Loucy (cell line): ENCODE results near the gene PDZD8.

Experiments
- H2AFZ ChIP-seq: fragments of 200-600 bp; sonication (generic); 2 replicates; pipeline ENCODE4 v1.6.0; 2016; ENCODE audit warnings: antibody characterized with exemption, mild to moderate bottlenecking, low read length, moderate library complexity
- H3F3A ChIP-seq: fragments of 200-600 bp; 2 replicates; pipeline ENCODE4 v1.6.0; 2016; ENCODE audit warnings: antibody characterized with exemption, low read depth, mild to moderate bottlenecking
- H3K27me3 ChIP-seq: fragments of 200-600 bp; sonication (generic); 2 replicates; pipeline ENCODE4 v1.6.1; 2014; ENCODE audit warnings: low read length, mild to moderate bottlenecking; ENCODE audit not compliant: insufficient read depth, poor library complexity, severe bottlenecking
- H3K36me3 ChIP-seq: fragments of 200-600 bp; sonication (generic); 2 replicates; pipeline ENCODE4 v1.6.1; 2016; ENCODE audit warnings: low read length; ENCODE audit not compliant: insufficient read depth
- H3K4me1 ChIP-seq: fragments of 200-600 bp; sonication (generic); 2 replicates; pipeline ENCODE4 v1.5.1; 2014; ENCODE audit warnings: low read length, mild to moderate bottlenecking; ENCODE audit not compliant: insufficient read depth, poor library complexity, severe bottlenecking
- H3K4me2 ChIP-seq: fragments of 200-600 bp; sonication (generic); 2 replicates; pipeline ENCODE4 v1.6.0; 2014; ENCODE audit warnings: antibody characterized with exemption, low read length, low read depth, mild to moderate bottlenecking; ENCODE audit not compliant: poor library complexity, severe bottlenecking
- H3K4me3 ChIP-seq: fragments of 200-600 bp; sonication (generic); 2 replicates; pipeline ENCODE4 v1.5.1; 2014; ENCODE audit warnings: low read length, mild to moderate bottlenecking, mixed read lengths; ENCODE audit not compliant: poor library complexity, severe bottlenecking
- H3K79me2 ChIP-seq: fragments of 200-600 bp; sonication (generic); 2 replicates; pipeline ENCODE4 v1.6.1; 2014; ENCODE audit warnings: low read length; ENCODE audit not compliant: insufficient read depth
- H3K9ac ChIP-seq: fragments of 200-600 bp; sonication (generic); 2 replicates; pipeline ENCODE4 v1.6.0; 2014; ENCODE audit warnings: mild to moderate bottlenecking, low read depth, low read length, moderate library complexity; ENCODE audit not compliant: poor library complexity, severe bottlenecking
- H3K9me2 ChIP-seq: fragments of 200-600 bp; sonication (generic); replicated peaks from 2 replicates; pipeline ENCODE4 v1.6.1; 2016; ENCODE audit warnings: low read depth, low read length, mixed read lengths
- H3K9me3 ChIP-seq: fragments of 200-600 bp; sonication (generic); 2 replicates; pipeline ENCODE4 v1.6.1; 2014; ENCODE audit warnings: mild to moderate bottlenecking, antibody characterized with exemption, low read length, low read depth; ENCODE audit not compliant: insufficient read depth
- H4K20me1 ChIP-seq: fragments of 200-600 bp; sonication (generic); 2 replicates; pipeline ENCODE4 v1.6.0; 2014; ENCODE audit warnings: antibody characterized with exemption, low read length, mild to moderate bottlenecking; ENCODE audit not compliant: insufficient read depth, poor library complexity, severe bottlenecking
- EZH2phosphoT487 ChIP-seq: fragments of 200-600 bp; IDR thresholded peaks from 2 replicates; pipeline ENCODE4 v1.6.1; 2018; ENCODE audit warnings: antibody characterized with exemption, mild to moderate bottlenecking, moderate library complexity, borderline replicate concordance
- TF ChIP-seq, protein P1 (sequence below): fragments of 200-600 bp; sonication (generic); conservative IDR thresholded peaks from 2 replicates; pipeline ENCODE4 v1.5.1; 2014; ENCODE audit warnings: mild to moderate bottlenecking, antibody characterized with exemption, low read length

PDZD8 gene

DNA sequence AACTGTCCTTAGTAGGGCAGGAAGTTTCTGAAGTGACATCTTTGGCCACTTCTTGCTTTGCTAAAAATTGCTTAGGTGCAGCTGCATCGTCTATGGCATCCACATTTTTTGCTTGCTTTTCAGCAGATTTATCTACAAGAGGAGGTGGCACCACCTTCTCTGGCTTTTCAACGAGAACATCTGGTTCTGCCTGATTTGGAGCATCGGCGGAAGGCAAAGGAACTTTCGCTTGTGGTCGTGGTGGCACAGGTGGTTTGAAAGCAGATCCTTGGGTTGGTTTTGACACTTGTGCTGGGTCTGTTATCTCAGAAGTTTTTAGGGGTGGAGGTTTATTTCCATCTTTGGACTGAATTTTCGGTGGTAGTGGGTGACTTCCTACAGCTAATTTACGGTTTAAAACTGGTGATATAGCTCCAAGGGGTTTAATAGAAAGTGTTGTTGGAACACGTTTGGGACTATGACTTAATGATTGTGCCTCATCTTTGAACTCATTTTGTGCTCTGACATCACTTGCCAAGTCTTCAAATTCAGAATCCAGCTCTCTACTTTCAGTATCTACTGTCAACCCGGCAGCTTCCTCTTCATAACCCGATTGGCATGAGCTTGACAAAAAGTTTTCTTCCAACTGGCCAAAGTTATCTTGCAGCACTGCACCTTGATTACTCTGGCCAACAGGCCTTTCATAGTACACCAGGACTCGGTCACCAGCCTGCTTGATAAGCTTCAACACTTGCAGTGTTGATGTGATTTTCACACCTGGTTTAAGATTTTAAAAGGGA is 90.3 kb downstream of the PDZD8 start:
- H3K36me3 ChIP-seq, result peaks cover 95% of the 10 kb centered on the region
- no peaks in the 10 kb centered on the region for H3K27me3 ChIP-seq
- H2AFZ ChIP-seq, result no peak overlapping the region
- H3K9ac ChIP-seq, result no peak overlapping the region
- H3K4me2 ChIP-seq, result no peak overlapping the region
- H3K4me1 ChIP-seq, result no peaks in the 10 kb centered on the region
- H3K9me3 ChIP-seq, result no peaks in the 10 kb centered on the region
- peaks cover 26% of the 10 kb centered on the region for H3F3A ChIP-seq
- no peaks in the 10 kb centered on the region for H3K9me2 ChIP-seq
- H3K79me2 ChIP-seq, result peaks cover 76% of the 10 kb centered on the region
- H3K4me3 ChIP-seq, result no peak overlapping the region
- TF ChIP-seq EZH2phosphoT487, result no peak
- TF ChIP-seq, protein P1, sequence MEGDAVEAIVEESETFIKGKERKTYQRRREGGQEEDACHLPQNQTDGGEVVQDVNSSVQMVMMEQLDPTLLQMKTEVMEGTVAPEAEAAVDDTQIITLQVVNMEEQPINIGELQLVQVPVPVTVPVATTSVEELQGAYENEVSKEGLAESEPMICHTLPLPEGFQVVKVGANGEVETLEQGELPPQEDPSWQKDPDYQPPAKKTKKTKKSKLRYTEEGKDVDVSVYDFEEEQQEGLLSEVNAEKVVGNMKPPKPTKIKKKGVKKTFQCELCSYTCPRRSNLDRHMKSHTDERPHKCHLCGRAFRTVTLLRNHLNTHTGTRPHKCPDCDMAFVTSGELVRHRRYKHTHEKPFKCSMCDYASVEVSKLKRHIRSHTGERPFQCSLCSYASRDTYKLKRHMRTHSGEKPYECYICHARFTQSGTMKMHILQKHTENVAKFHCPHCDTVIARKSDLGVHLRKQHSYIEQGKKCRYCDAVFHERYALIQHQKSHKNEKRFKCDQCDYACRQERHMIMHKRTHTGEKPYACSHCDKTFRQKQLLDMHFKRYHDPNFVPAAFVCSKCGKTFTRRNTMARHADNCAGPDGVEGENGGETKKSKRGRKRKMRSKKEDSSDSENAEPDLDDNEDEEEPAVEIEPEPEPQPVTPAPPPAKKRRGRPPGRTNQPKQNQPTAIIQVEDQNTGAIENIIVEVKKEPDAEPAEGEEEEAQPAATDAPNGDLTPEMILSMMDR, result no peak
- peaks cover 97% of the 10 kb centered on the region for H4K20me1 ChIP-seq

- Histone ChIP-seq H3K9me3 (no peaks in the 10 kb centered on the region), H3K4me1 (no peaks in the 10 kb centered on the region), H4K20me1 (peaks cover 46% of the 10 kb centered on the region), H3K9ac (no peak overlapping the region), H2AFZ (no peak overlapping the region), H3K27me3 (no peaks in the 10 kb centered on the region), H3K79me2 (peaks cover 8% of the 10 kb centered on the region; the same call in 1 of the 2 replicates), H3K36me3 (peaks cover 35% of the 10 kb centered on the region), H3K9me2 (no peaks in the 10 kb centered on the region), H3K4me2 (no peak overlapping the region), H3K4me3 (no peak overlapping the region), H3F3A (peaks cover 24% of the 10 kb centered on the region; the same call in 1 of the 2 replicates)
- no peak for TF ChIP-seq EZH2phosphoT487
- TF ChIP-seq, protein P1, result no peak
These were observed 97.6 kb downstream of the PDZD8 start for GRCh38 chr10:117277675-117278074.

DNA sequence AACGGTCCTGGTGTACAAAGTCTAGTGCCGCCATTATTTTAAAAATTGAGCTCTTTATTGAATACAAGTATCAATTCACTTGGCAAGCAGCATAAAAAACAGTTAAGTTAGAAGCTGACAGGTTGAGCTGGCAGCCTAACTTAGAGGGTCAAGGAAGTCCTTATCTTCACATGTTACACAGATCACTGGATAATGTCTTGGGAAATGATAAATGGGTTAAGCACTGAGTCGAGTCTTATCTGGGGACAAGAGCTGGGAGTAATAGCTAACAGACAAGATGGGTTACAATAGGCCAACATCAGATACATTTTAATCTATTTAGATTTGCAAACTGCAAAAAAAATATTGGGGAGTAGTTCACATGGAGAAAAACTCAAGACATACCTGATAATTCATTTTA is 100.1 kb downstream of the PDZD8 start:
- no peaks in the 10 kb centered on the region for H3K27me3 ChIP-seq
- TF ChIP-seq, protein P1, result no peak
- no peak for TF ChIP-seq EZH2phosphoT487
- H3K79me2 ChIP-seq, result no peaks in the 10 kb centered on the region
- H3F3A ChIP-seq, result peaks cover 13% of the 10 kb centered on the region; the same call in 1 of the 2 replicates
- no peaks in the 10 kb centered on the region for H3K9me2 ChIP-seq
- H2AFZ ChIP-seq, result no peak overlapping the region
- H3K9me3 ChIP-seq, result no peaks in the 10 kb centered on the region
- H3K4me1 ChIP-seq, result no peaks in the 10 kb centered on the region
- peaks cover 23% of the 10 kb centered on the region for H4K20me1 ChIP-seq
- no peak overlapping the region for H3K4me2 ChIP-seq
- H3K4me3 ChIP-seq, result no peak overlapping the region
- no peak overlapping the region for H3K9ac ChIP-seq
- peaks cover 12% of the 10 kb centered on the region; the same call in 1 of the 2 replicates for H3K36me3 ChIP-seq
